NB4 (cell line): Measurements from ENCODE around the gene LHX6.
A peak's percentile ranks its signal among the peaks of the same experiment; 100 is the strongest.

Experiments
- DNase-seq: peaks from one replicate; pipeline ENCODE4 v3.0.0; 2010; ENCODE audit warnings: low read depth
- H3K4me3 ChIP-seq: one replicate; pipeline ENCODE4 v1.5.1; 2011; ENCODE audit warnings: mild to moderate bottlenecking, low read depth, low read length, moderate library complexity
- MYC ChIP-seq: IDR thresholded peaks from 2 replicates; pipeline ENCODE4 v1.6.1; 2011; ENCODE audit warnings: low read depth, low read length
- POLR2A ChIP-seq: IDR thresholded peaks from 2 replicates; pipeline ENCODE4 v1.6.1; 2011; ENCODE audit warnings: mild to moderate bottlenecking; ENCODE audit not compliant: insufficient read length; ENCODE audit errors: extremely low read depth
- TF ChIP-seq, protein P1 (sequence below): IDR thresholded peaks from 2 replicates; pipeline ENCODE4 v1.6.1; 2011; ENCODE audit warnings: low read depth, low read length
- TF ChIP-seq, protein P2 (sequence below): IDR thresholded peaks from one replicate; pipeline ENCODE4 v1.5.1; 2012; ENCODE audit warnings: low read depth, low read length

The LHX6 gene

DNA sequence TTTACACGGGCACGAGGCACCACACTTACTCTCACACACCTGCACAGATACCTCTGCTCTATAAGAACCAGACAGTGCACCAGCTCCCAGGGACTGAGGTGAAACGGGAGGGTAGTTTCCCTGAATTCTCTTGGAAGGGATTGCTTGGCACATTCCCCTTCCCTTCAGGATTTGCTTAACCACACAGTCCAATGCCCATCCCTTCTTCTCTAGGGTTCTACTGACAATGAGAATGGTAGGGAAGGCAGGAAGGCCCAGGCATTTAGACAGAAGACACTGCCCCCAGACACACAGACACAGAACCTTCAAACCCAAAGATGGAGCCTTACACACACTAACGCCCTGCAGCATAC, 704 bp upstream of the LHX6 start:
- TF ChIP-seq MYC (no peak), POLR2A (no peak)
- TF ChIP-seq, protein P1, sequence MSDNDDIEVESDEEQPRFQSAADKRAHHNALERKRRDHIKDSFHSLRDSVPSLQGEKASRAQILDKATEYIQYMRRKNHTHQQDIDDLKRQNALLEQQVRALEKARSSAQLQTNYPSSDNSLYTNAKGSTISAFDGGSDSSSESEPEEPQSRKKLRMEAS, result no peak
- TF ChIP-seq, protein P2, sequence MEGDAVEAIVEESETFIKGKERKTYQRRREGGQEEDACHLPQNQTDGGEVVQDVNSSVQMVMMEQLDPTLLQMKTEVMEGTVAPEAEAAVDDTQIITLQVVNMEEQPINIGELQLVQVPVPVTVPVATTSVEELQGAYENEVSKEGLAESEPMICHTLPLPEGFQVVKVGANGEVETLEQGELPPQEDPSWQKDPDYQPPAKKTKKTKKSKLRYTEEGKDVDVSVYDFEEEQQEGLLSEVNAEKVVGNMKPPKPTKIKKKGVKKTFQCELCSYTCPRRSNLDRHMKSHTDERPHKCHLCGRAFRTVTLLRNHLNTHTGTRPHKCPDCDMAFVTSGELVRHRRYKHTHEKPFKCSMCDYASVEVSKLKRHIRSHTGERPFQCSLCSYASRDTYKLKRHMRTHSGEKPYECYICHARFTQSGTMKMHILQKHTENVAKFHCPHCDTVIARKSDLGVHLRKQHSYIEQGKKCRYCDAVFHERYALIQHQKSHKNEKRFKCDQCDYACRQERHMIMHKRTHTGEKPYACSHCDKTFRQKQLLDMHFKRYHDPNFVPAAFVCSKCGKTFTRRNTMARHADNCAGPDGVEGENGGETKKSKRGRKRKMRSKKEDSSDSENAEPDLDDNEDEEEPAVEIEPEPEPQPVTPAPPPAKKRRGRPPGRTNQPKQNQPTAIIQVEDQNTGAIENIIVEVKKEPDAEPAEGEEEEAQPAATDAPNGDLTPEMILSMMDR, result no peak
- DNase-seq, result no peak
- no peak overlapping the region for H3K4me3 ChIP-seq

DNA sequence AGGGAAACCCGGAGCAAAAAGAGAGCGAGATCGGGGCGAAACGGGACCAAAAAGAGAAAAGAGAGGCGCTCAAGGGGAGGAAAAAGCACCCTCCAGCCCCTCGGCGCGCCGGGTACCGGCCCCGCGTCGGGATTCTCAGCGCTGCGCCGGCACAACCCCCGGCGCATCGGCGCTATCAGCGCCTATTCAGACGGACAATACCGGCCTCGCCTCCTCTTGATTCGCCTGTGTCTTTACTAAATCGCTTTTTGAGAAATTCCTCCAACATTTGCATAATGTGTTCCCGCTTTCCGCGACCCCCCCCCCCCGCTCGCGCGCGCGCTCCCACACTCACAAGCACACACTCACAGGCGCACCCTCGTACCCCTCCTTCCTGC, 578 bp downstream of the LHX6 start:
- H3K4me3 ChIP-seq, result peak overlapping the region; percentile 46
- peak; percentile 43 for DNase-seq
- TF ChIP-seq MYC (no peak), POLR2A (no peak)
- TF ChIP-seq, protein P1, result no peak
- TF ChIP-seq, protein P2, result no peak

DNA sequence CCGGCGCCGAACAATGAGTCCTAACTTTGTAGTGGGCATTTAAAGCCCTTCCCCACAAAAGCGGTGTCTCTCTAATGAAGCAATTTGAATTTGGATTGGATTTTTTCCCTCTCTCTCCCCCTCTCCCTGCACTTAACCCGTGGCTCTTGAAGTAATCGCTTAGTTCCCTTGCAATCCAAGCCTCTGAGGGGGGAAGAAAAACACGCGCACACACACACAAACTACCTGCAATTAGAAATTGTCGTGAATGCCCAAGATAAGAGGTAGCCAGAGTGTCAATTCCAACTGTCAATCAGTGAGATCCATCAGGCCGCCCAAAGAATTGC, 1.2 kb downstream of the LHX6 start:
- TF ChIP-seq, protein P2, result no peak
- DNase-seq, result no peak
- H3K4me3 ChIP-seq, result peak overlapping the region; percentile 36

DNA sequence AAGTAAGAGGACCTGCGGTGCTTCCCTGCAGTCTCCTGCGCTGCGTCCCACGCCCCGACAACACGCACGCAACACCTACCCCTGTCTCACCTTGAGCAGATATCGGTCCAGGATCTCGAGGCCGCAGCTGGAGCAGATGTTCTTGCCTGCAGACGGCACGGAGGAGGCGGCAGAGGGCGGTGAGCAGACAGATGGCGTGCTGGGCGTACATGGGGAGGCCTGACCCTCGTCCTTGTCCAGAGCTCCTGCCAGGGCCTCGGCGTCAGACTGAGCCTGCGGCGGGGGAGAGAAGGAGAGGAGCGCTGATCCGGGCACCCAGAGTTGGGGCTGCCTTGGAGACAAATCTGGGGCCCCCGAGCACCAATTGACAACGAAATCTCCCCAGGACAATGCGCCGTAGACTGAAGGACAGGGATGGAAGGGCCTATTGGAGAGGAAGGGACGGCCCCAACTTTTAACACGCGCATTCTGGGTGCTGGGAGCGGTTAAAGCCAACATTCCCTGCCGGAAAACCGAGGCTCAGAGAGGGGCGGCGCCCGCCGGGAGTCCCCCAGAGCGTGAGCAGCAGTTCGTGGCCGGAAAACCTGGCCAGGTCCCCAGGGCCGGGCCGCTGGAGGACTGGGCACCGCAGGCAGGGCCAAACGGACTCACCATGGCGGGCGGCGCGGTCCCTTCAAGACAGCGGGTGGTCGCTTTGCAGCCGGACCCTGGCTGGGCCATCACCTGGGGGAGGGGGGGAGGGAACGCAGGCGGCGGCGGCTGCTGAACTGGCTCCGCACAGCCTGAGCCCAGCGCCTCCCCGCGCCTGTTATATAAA, 1.8 kb downstream of the LHX6 start:
- H3K4me3 ChIP-seq, result no peak overlapping the region
- DNase-seq, result no peak
- TF ChIP-seq POLR2A (no peak), MYC (no peak)
- TF ChIP-seq, protein P2, result no peak
- TF ChIP-seq, protein P1, result no peak

DNA sequence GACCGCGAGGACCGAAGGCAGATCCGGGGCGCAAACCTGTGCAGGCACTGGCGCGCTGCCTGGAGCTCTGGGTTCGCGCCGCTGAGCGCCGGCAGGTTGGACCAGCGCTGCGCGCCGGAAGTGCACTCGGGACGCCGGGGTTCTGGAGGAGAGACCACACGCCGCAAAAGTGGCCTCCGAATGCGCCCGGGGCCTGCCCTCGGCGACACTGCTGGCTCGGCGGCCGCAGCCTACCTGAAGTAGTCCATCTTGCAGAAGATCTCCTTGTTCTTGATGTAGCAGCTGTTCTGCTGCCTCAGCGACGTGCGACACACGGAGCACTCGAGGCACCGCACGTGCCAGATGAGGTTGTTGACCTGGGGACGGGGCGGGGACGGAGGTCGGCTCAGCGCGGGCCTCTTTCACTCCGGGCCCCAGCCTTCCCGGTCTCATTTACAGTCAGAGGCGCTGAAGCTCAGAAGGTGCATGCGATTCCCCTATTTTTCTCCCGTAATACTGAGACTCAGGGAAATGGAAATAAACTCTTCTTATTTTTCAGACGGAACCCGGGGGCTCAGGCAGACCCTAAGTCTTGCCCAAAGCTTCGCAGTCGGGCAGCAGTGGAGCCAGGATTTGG, 2.5 kb downstream of the LHX6 start:
- TF ChIP-seq, protein P2, result no peak
- DNase-seq, result no peak
- no peak overlapping the region for H3K4me3 ChIP-seq

DNA sequence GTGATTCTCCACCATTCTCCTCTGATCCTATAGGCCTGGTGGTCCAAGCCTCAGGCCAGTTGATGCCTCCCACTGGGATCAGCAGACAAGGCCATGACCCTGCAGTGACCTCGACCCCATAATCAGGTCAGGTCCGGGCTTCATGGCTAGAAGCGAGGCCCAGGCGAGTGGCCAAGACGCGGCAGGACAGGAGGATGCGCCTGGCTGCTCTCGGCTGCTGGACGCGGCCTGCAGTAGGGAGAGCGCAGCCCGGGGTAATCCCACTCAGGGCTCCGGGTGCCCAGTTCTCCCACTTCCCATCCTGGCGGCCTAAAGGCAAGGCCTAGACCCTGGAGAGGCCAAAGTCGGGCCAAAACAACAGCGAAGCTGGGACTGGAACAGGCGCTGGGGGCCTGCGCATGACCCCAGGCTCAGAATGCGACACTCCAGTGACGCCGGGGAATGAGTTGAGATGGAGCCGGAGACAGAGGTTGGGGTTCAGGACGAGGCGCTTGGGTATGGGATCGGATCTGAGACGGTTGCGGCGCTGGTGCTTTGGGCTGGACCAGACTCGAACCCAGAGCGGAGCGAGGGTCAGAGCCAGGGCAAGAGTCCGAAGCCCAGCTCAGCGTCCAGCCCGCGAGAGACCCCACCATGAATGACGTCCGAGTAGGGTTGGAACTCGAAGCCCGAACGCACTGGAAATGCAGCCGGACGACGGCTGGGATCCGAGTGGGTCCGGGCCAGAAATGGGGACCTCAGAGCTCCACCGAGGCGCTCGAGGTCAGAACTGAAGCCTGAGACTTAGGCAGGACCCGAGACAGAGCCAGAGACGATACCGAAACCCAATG, 3.2 kb downstream of the LHX6 start:
- DNase-seq, result no peak
- H3K4me3 ChIP-seq, result no peak overlapping the region
- TF ChIP-seq, protein P1, result no peak
- TF ChIP-seq POLR2A (no peak), MYC (no peak)
- TF ChIP-seq, protein P2, result no peak
